Left forelimb (tissue), 1 donor: Measurements from ENCODE around the gene TOP2A.

ENCODE experiments used
- DNase-seq: peaks from one replicate; pipeline ENCODE4 v3.0.0-alpha.2; 2018; ENCODE audit warnings: low spot score

TOP2A gene

DNA sequence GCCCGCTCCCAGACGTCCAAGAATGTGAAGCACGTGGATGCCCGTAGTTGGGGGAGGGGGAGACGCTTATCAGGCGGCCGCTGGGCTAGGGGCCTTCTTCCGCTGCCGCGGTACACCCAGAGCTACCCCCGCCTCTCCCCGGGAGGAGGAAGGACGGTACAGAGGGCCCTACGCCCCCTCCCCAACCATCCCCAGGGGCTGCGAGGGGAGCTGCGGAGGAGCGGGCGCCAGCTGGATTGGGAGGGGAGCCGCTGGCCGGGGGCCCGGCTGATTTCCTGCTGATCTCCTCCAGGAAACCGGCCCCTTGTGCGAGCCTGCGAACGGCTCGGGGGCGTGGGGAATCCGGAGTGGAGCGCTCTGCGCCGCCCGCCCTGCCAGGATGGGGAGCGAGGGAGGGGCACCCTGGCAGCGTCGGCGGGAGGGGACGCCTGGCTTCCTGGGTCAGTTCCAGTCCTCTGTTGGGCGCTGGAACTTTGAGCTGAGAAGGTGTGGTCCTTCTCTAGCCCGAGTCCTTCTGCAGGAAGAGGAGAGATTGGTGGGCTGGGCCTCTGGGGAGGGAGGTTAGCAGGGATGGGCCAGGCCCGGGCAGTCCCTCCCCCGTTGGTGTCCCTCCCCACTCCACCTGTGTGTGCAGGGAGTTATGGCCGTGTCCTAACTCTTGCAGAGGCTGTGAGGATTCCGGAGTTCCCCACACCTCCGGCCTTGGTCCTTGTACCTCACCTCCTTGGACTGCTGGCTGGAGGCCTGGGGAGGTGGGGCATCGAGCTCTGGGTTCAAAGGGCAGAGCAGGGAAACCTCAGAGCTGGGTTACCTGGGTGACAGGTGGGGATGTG lies 72.3 kb downstream of the TOP2A start:
- DNase-seq, result peak; percentile 89

DNA sequence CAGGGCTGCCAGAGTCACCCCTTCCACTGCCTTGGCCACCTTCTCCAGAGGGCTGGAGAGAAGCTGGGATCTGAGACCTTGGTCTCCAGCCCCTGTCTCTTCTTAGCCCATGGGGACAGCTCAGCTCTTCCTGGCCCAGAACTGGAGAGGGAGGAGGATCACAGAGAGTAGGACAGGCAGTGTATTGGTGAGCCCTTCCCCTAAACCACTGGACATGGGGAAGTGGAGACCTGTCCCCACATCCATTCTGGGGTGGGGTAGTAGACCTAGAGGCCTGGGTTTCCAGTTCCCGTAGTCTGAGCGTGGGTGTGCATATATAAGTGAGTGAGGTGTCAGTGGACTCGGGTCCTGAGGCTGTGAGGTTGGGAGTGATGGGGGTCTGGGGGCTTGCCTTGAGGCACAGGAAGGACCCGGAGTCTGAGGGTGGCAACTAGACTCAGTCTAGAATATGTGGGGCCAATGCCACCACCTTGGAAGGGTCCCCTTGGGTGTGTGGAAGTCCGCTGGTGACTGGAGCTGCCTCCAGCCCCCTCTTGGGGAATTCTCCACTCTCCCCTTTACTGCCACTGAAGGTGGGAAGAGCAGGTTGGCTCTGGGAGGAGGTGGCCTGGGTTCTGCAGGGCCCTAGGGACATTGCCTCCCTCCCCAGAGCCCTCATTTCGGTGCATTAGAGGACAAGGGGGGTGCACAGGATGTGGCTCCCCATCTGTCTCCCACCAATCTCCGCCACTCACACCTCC lies 73.1 kb downstream of the TOP2A start:
- DNase-seq, result no peak

DNA sequence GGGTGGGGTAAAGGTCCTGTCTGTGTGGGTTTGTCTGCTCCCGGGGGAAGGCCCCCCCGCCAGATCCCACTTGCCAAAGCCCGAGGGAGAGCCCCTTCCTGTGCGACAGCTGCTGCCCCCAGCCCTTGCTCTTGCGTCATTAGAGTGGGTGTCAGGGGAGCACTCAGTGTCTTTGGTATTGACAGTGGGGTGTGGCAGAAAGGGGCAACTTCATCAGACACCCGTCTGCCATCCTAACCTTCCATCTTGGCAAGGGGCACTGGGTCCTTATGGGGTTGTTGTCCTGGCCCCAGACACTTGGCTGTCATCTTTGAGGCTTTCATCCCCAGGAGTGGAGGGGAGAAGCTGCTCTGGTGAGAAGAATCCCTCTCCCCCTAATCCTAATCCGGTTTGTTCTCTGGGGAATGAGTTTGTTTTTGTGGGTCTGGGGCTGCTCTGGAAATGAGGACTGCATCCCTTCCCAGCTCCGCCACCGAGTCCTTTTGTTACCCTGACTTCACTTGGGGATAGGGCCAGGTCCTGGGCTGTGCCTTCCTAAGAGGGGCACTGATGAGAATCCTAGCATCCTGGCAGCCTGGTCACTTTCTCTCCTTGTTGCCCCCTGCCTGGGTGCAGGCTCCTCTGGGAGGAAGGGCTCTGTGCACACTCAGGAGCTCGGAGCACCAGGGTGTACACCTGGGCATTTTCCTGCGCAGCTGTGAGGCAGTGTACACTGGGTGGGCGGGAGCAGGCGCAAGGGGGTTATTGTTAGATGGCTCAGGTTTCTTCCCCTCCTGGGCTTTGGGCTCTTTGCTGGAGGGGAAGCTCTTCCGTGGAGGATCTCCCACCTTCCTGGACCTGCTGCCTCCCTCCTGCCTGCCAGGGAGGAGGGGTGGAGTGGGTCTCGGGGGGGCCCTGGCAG lies 74.2 kb downstream of the TOP2A start:
- DNase-seq, result no peak

DNA sequence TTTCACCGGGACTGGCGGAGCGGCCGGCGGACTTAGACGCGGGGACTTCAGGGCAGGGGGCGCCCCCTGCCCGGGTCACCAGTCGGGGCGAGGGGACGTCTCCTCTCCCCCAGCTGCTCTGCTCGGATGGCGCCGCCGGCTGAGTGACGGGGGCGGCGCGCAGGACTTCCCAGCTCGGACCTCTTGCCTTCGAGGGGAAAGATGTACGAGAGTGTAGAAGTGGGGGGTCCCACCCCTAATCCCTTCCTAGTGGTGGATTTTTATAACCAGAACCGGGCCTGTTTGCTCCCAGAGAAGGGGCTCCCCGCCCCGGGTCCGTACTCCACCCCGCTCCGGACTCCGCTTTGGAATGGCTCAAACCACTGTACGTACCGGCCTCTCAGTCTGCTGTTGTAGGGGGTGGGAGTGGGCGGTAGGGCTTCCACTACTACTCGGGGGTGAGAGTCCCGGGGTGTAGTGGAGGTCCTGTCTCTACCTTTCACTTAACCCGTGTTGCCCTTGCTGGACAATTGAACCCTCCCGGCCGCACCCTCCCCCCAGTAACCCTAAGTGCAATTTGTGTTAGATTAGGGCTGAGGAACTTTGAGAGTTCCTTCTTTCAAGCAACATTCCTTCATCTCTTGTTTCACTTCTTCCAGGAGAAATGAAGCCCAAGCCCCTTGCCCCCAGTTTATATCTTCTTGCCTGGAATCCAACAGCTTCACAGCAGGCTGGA lies 75.0 kb downstream of the TOP2A start:
- no peak for DNase-seq

- DNase-seq, result peak; percentile 93
Observed at GRCh38 chr17:40341808-40342503, 75.7 kb downstream of the TOP2A start.

DNA sequence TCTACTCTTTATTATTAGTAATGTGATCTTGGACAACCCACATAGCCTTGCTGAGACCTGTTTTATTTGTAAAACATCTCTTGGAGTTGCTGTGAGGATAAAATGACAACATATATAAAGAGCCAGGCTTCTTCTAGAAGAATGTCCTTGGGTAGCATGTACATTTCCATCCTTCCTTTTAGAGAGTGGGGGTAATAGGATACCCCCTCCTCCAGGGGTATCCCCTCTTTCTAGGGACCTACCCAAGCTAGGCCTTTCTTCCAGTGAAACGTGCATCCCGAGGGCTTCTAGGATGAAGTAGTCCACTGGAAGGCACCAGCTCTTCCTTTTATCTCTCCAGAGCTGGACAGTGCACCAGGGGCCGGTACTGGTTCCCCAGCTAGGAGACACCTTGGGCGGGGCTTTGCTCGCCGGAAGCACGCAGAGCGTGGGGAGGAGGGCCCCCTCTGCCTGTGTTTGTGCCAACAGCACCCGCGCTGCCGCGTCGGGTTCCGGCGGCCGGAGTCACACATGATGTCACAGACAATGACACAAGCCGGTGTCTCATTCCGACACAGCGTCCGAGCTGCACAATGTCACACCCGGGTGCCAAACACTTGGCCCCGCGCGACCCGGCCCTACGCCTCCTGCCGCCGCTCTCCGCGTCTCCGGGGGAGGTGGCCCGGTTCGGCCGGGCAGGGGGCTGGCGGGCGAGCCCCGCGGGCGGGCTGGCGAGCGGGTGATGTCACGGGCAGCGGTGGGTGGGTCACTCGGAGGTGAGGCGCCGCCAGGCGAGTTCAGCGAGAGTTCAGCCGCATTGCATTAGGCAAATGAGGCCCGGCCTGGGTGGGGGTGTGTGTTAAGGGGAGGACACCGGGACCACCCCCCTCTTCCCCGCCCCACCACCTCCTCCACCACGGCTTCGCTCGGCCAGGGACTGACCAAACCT lies 76.6 kb downstream of the TOP2A start:
- peak; percentile 86 for DNase-seq

DNA sequence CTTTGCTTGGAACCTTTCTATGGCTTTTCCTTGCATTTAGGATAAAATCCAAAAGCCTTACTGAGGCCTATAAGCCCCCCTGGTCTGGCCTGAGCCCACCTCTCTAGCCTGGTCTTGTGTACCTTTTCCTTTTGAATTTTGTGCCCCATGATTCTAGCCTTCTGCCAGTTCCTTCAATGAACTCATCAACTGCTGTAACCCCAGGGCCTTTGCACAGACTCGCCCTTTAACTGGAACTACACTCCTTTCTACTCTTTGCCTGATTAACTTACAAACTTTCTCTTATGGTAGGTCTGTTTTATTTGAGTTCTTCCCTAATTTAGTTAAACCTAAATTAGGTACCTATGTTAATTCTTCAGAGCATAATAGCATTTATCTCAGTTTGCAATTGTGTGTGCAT lies 77.4 kb downstream of the TOP2A start:
- DNase-seq, result no peak

DNA sequence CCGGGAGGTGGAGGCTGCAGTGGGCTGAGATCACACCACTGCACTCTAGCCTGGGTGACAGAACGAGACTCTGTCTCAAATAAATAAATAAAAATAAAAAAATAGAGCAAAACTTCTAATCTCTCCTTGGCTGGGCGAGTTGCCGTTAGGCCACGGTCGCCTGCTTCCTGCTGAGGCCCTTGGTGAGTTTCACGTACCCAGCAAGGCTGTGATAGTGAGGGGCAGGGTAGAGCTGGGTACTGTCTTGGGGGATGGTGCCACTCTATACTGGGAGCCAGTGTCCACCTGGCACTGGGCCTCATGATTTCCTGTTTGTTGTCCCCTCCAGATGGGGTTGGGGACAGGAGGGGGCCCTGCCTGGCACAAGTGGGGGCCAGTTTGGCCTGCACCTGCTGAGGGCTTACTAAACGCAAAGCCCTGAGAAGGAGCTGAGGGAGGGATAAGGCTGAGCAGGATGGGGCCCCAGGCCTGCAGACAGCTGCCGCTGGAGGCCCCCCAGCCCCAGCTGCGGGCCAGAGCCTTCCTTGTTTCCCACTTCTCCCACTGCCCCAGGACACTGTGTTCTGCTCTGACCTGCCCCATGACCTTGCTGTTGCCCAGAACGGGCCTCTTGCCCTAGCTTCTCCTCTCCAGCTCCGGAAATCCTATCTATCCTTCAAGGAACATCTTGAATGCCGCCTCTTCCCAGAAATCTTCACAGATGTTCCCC lies 78.6 kb downstream of the TOP2A start:
- no peak for DNase-seq
